AG04449 (cell line): ENCODE measurements around the gene TAF4B.

Experiments used
- CTCF ChIA-PET: fragments of 350-600 bp; formaldehyde crosslinking; extraction: SDS; loops from one replicate; lab custom pipeline; 2021; ENCODE audit warnings: antibody characterized with exemption; lab: Yijun Ruan, JAX
- POLR2A ChIA-PET: fragments of 400-600, 350-600 bp; formaldehyde crosslinking; extraction: SDS; loops from one replicate; lab custom pipeline; 2020; ENCODE audit warnings: antibody characterized with exemption, inconsistent platforms; lab: Yijun Ruan, JAX
- DNase-seq: peaks from one replicate; pipeline ENCODE4 v3.0.0-alpha.2; 2010; ENCODE audit warnings: low read depth, low spot score
- H3K4me3 ChIP-seq: 2 replicates; pipeline ENCODE4 v1.5.1; 2011; ENCODE audit warnings: low read depth, mild to moderate bottlenecking, control low read depth, low read length
- TF ChIP-seq, protein P1 (sequence below): IDR thresholded peaks from one replicate; pipeline ENCODE4 v1.5.1; 2011; ENCODE audit warnings: mild to moderate bottlenecking, moderate library complexity, low read length, control low read depth, inconsistent platforms; ENCODE audit not compliant: insufficient read depth; ENCODE audit errors: missing control alignments

TAF4B gene, protein sequence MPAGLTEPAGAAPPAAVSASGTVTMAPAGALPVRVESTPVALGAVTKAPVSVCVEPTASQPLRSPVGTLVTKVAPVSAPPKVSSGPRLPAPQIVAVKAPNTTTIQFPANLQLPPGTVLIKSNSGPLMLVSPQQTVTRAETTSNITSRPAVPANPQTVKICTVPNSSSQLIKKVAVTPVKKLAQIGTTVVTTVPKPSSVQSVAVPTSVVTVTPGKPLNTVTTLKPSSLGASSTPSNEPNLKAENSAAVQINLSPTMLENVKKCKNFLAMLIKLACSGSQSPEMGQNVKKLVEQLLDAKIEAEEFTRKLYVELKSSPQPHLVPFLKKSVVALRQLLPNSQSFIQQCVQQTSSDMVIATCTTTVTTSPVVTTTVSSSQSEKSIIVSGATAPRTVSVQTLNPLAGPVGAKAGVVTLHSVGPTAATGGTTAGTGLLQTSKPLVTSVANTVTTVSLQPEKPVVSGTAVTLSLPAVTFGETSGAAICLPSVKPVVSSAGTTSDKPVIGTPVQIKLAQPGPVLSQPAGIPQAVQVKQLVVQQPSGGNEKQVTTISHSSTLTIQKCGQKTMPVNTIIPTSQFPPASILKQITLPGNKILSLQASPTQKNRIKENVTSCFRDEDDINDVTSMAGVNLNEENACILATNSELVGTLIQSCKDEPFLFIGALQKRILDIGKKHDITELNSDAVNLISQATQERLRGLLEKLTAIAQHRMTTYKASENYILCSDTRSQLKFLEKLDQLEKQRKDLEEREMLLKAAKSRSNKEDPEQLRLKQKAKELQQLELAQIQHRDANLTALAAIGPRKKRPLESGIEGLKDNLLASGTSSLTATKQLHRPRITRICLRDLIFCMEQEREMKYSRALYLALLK

GRCh38 chr18:26226229-26227050, at the start of gene TAF4B:
TSS of gene TAF4B (plus strand) at chr18:26226445. CDS start at chr18:26226934, 489 bp downstream.
- POLR2A ChIA-PET: interaction anchor here (0.7 kb wide), 1 partner anchor 915 kb away, joined by 3 read pairs; no protein-coding TSS in a partner anchor

GRCh38 chr18:26181343-26181826, 44.9 kb upstream of the TAF4B start:
- ChIA-PET CTCF (no interaction called here), POLR2A (no interaction called here)
- no peak for DNase-seq
- TF ChIP-seq, protein P1, sequence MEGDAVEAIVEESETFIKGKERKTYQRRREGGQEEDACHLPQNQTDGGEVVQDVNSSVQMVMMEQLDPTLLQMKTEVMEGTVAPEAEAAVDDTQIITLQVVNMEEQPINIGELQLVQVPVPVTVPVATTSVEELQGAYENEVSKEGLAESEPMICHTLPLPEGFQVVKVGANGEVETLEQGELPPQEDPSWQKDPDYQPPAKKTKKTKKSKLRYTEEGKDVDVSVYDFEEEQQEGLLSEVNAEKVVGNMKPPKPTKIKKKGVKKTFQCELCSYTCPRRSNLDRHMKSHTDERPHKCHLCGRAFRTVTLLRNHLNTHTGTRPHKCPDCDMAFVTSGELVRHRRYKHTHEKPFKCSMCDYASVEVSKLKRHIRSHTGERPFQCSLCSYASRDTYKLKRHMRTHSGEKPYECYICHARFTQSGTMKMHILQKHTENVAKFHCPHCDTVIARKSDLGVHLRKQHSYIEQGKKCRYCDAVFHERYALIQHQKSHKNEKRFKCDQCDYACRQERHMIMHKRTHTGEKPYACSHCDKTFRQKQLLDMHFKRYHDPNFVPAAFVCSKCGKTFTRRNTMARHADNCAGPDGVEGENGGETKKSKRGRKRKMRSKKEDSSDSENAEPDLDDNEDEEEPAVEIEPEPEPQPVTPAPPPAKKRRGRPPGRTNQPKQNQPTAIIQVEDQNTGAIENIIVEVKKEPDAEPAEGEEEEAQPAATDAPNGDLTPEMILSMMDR: no peak
- no peak overlapping the region for H3K4me3 ChIP-seq

More at GRCh38 chr18:26226229-26227050, at the start of gene TAF4B:
- H3K4me3 ChIP-seq: peak within 1 kb of the TSS; percentile 71
- DNase-seq: peak; percentile 0
- TF ChIP-seq, protein P1: no peak
- CTCF ChIA-PET: no interaction called here

DNA sequence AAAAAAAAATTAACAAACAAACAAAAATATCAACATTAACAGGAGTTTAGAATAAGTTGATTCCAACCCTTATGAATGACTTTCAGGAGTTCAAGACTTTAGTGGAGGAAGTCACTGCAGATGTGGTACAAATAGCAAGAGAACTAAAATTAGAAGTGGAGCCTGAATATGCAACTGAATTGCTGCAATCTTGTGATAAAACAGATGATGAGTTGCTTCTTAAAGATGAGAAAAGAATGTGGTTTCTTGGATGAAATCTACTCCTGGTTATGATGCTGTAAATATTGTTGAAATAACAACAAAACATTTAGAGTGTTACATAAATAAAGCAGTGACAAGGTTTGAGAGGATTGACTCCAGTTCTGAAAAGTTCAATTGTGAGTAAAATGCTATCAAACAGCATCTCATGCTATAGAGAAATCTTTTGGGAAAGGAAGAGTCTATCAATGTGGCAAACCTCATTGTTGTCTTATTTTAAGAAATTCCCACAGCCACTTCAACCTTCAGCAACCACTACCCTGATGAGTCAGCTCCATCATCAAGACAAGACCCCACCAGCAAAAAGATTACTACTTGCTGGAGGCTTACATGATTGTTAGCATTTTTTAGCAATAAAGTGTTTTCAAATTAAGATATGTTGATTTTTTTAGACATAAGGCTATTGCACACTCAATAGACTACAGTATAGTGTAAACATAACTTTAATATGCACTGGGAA, 42.7 kb upstream of the TAF4B start:
- TF ChIP-seq, protein P1: no peak
- no peak overlapping the region for H3K4me3 ChIP-seq
- POLR2A ChIA-PET: no interaction called here
- DNase-seq: no peak
- CTCF ChIA-PET: no interaction called here

DNA sequence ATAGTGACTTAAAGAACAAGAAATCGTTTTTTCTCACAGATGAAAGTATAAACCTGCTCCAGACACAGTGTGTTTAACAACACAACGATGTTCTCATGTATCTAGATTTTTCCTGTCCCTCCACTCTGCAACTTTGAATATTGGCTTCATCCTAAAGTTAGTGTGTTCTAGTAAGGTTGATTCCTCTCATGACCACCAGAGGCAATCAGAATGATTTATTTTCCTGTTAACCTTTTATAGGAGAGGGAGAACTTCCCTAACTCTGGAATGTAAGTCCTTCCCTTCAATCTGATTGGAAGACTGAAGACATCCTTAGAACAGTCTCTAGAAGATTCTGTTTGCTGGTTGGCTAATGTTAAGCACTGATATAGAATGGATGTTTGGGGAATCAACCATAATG, 41.0 kb upstream of the TAF4B start:
- CTCF ChIA-PET: no interaction called here
- DNase-seq: no peak
- TF ChIP-seq, protein P1: no peak
- POLR2A ChIA-PET: no interaction called here
- H3K4me3 ChIP-seq: no peak overlapping the region

- ChIA-PET CTCF (no interaction called here), POLR2A (no interaction called here)
- H3K4me3 ChIP-seq: no peak overlapping the region
- TF ChIP-seq, protein P1: no peak
- DNase-seq: no peak
Measured at GRCh38 chr18:26190506-26190905, 35.7 kb upstream of the TAF4B start.
